GM12878 (cell line): ENCODE measurements around the gene FUNDC1. TPM values are rescaled to one million over a fixed set of nuclear protein-coding genes. Genes with fewer than 3 reads are reported as not detected.

Source experiments
- ATAC-seq: fragments of 200-7000 bp; cut with Tn5 transposase; 3 replicates; pipeline ENCODE4 v1.9.1; 2020; ENCODE audit warnings: mild to moderate bottlenecking, moderate library complexity
- BruUV-seq: library from RNA; stranded (reverse); fragments of 400-500 nt; replicated peaks from 2 replicates; lab custom pipeline; 2021; lab: Mats Ljungman, UMichigan
- CTCF ChIA-PET: fragments of 300-600 bp; sonication (Branson Sonifier 250); formaldehyde crosslinking; extraction: SDS; loops from one replicate; lab custom pipeline; 2021; ENCODE audit warnings: inconsistent platforms; lab: Yijun Ruan, JAX
- POLR2A ChIA-PET: fragments of 350-600 bp; formaldehyde crosslinking; extraction: SDS; loops from one replicate; lab custom pipeline; 2021; ENCODE audit warnings: inconsistent platforms; lab: Charles Lee
- RAD21 ChIA-PET: fragments of 300-600 bp; sonication (Branson Sonifier 250); formaldehyde crosslinking; loops from one replicate; lab custom pipeline; 2023; ENCODE audit warnings: antibody characterized with exemption; ENCODE audit not compliant: unreplicated experiment; lab: Charles Lee
- SMC1A ChIA-PET: fragments of 300-600 bp; sonication (Branson Sonifier 250); formaldehyde crosslinking; loops from one replicate; lab custom pipeline; 2023; ENCODE audit not compliant: unreplicated experiment, uncharacterized antibody; lab: Charles Lee
- DNase-seq: peaks from one replicate; pipeline ENCODE4 v3.0.0-alpha.2; 2011; ENCODE audit warnings: low read depth, low spot score
- FAIRE-seq: peaks from 3 replicates; lab custom pipeline; 2011; peaks lifted over from hg19 to GRCh38; lab: Jason Lieb, UNC
- H2AFZ ChIP-seq: 2 replicates; pipeline ENCODE4 v1.6.0; 2011; ENCODE audit warnings: low read depth, low read length, control low read depth; ENCODE audit not compliant: control insufficient read depth
- H3K27ac ChIP-seq: 2 replicates; pipeline ENCODE4 v1.5.1; 2011; ENCODE audit warnings: control low read depth; ENCODE audit not compliant: control insufficient read depth, insufficient read depth
- H3K27me3 ChIP-seq, 2 experiments: replicated peaks in 1 of 2; 2 replicates each; pipeline versions ENCODE4 v1.6.0 to v1.6.1; 2011; ENCODE audit warnings: low read length in 1 of 2; ENCODE audit not compliant: control insufficient read depth in 2 of 2, insufficient read depth in 2 of 2
- H3K36me3 ChIP-seq, 2 experiments: 2 replicates each; pipeline ENCODE4 v1.5.1; 2011; ENCODE audit warnings: low read length in 1 of 2; ENCODE audit not compliant: control insufficient read depth in 2 of 2, insufficient read depth in 2 of 2
- H3K4me1 ChIP-seq: 2 replicates; pipeline ENCODE4 v1.6.1; 2011; ENCODE audit warnings: mild to moderate bottlenecking, low read length, moderate library complexity, mixed read lengths; ENCODE audit not compliant: control insufficient read depth, insufficient read depth
- H3K4me2 ChIP-seq: 2 replicates; pipeline ENCODE4 v1.6.0; 2011; ENCODE audit warnings: control low read depth; ENCODE audit not compliant: control insufficient read depth, insufficient read depth
- H3K4me3 ChIP-seq: fragments of 200-600 bp; sonication (generic); 2 replicates; pipeline ENCODE4 v1.5.1; 2016
- H3K79me2 ChIP-seq: 2 replicates; pipeline ENCODE4 v1.6.0; 2011; ENCODE audit warnings: low read length; ENCODE audit not compliant: control insufficient read depth, insufficient read depth
- H3K9ac ChIP-seq: 2 replicates; pipeline ENCODE4 v1.8.0; 2011; ENCODE audit warnings: low read length, control low read depth, mixed read lengths; ENCODE audit not compliant: control insufficient read depth, insufficient read depth
- H3K9me3 ChIP-seq: replicated peaks from 3 replicates; pipeline ENCODE4 v1.5.1; 2011; ENCODE audit warnings: mild to moderate bottlenecking, low read length; ENCODE audit not compliant: control insufficient read depth, insufficient read depth
- H4K20me1 ChIP-seq: 2 replicates; pipeline ENCODE4 v1.6.0; 2011; ENCODE audit not compliant: control insufficient read depth, insufficient read depth
- BCL3 ChIP-seq: IDR thresholded peaks from 2 replicates; pipeline ENCODE4 v1.6.1; 2011; ENCODE audit warnings: borderline replicate concordance, low read depth, mild to moderate bottlenecking, moderate library complexity, low read length; ENCODE audit not compliant: insufficient read depth, poor library complexity, severe bottlenecking
- EZH2 ChIP-seq: IDR thresholded peaks from 2 replicates; pipeline ENCODE4 v1.6.1; 2012; ENCODE audit warnings: low read depth, mild to moderate bottlenecking, control low read depth, inconsistent platforms, low read length, borderline replicate concordance; ENCODE audit not compliant: control insufficient read depth
- POLR2AphosphoS2 ChIP-seq: IDR thresholded peaks from 2 replicates; pipeline ENCODE4 v1.6.1; 2011; ENCODE audit warnings: low read depth, mild to moderate bottlenecking, low read length, improper control_type of control experiment, moderate library complexity
- SUPT20H ChIP-seq: IDR thresholded peaks from 2 replicates; pipeline ENCODE4 v1.6.1; 2011; ENCODE audit warnings: low read depth, mild to moderate bottlenecking, low read length, moderate library complexity, borderline replicate concordance; ENCODE audit not compliant: control insufficient read depth
- ZBTB40 ChIP-seq: fragments of 450-650 bp; IDR thresholded peaks from 2 replicates; pipeline ENCODE4 v1.6.1; 2016; ENCODE audit warnings: mild to moderate bottlenecking, moderate library complexity, borderline replicate concordance
- WGBS: methylation state at CpG from one replicate; pipeline ENCODE4 v1.1.6; 2016; ENCODE audit warnings: low lambda C conversion rate; ENCODE audit not compliant: insufficient replicate concordance, insufficient coverage; ENCODE audit errors: missing lambda C conversion rate; 5-methylcytosine and 5-hydroxymethylcytosine counted together
- in situ Hi-C: fragments of 300-500 bp; cut with MboI; formaldehyde crosslinking; loops from 9 replicates; pipeline ENCODE4 v1.14.3; 2018; ENCODE audit warnings: mixed read lengths
- intact Hi-C: fragments of 100-400 bp; cut with micrococcal nuclease; formaldehyde crosslinking; loops from one replicate; pipeline ENCODE4 v1.14.2; 2022; ENCODE audit not compliant: unreplicated experiment
- polyA plus RNA-seq, 11 experiments: library from polyadenylated mRNA; depleted of rRNA in 4 of 11; unstranded in 6 of 11; stranded (reverse) in 5 of 11; fragments of >200 nt; fragmentation: Nextera tagmentation in 4 of 11; fragmentation: Illumina TruSeq in 1 of 11; extraction: Ambion mirVana in 4 of 11; extraction: Trizol in 1 of 11; gene quantifications; 1 replicate in 1 of 11; 2 replicates in 10 of 11; pipeline versions ENCODE4 v1.2.1 to v1.2.3, GENCODE V29; 2011 to 2016; ENCODE audit warnings: inconsistent platforms in 2 of 11, missing spikeins in 2 of 11, low read depth in 1 of 11
- total RNA-seq, 4 experiments: library from RNA; depleted of rRNA in 3 of 4; stranded (reverse); fragments of >200 nt in 3 of 4; fragmentation: Illumina TruSeq in 1 of 4; extraction: Trizol in 1 of 4; gene quantifications; 2 replicates each; pipeline versions ENCODE4 v1.2.1 to v1.2.3, GENCODE V29; 2013 to 2021

The FUNDC1 gene
- total and polyA plus RNA-seq, 10 of the 15 experiments (the other 5 are each of a cell fraction or from before 2014, with no cell fraction given) = 10.0 to 25.1 (median 16.8) TPM

DNA sequence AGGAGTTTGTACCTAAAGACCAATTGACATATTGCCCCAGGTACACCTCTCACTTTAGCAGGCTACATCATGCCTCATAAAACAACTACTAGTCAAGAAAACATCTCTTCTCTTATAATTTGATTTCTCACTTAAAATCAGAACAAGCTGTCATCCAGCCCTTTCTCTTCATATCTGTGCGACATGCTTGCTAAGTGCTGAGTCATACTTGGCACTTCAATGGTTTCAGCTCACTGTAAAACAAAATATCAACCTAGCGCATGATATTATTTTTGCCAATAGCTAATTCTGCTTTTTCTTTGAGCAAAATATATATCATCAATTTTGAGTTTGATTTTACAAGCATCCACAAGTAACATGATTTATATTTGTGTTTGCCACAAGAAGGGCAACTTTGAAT lies 27.9 kb upstream of the FUNDC1 start:
- Histone ChIP-seq H4K20me1 (no peaks in the 10 kb centered on the region), H3K4me2 (no peak overlapping the region), H3K9me3 (peaks cover 3% of the 10 kb centered on the region; the same call in 2 of the 3 replicates), H2AFZ (no peak overlapping the region), H3K79me2 (no peaks in the 10 kb centered on the region), H3K27ac (no peak overlapping the region), H3K36me3 (no peaks in the 10 kb centered on the region), H3K27me3 (no peaks in the 10 kb centered on the region), H3K9ac (no peak overlapping the region), H3K4me3 (no peak overlapping the region), H3K4me1 (no peaks in the 10 kb centered on the region)
- ChIA-PET RAD21 (no interaction called here), CTCF (no interaction called here), SMC1A (interaction anchor here (0.7 kb wide), 1 partner anchor 67 kb away, joined by 3 read pairs; no protein-coding TSS in a partner anchor), POLR2A (no interaction called here)
- in situ Hi-C loops = no loop called here
- TF ChIP-seq SUPT20H (no peak), BCL3 (no peak), EZH2 (no peak), POLR2AphosphoS2 (no peak), ZBTB40 (no peak)
- BruUV-seq = no TSS peak
- intact Hi-C loops = no loop called here
- FAIRE-seq = no peak
- ATAC-seq = no peak
- DNase-seq = no peak
- 21% methylated on average over 2 of the region's 2 CpGs for WGBS
